GM10266 (cell line): Measurements from ENCODE around the gene EML4.
"Not testable (repeated sequence)": the region's sequence is repeated elsewhere in the genome, so short reads cannot be mapped to it uniquely, and the experiment has no call there.

Source experiments
- DNase-seq: peaks from one replicate; pipeline ENCODE4 v3.0.0; 2012; ENCODE audit errors: extremely low spot score
- TF ChIP-seq, protein P1 (sequence below): IDR thresholded peaks from 2 replicates; pipeline ENCODE4 v1.5.1; 2012; ENCODE audit warnings: mild to moderate bottlenecking, low read depth; ENCODE audit not compliant: control insufficient read depth, insufficient read depth; ENCODE audit errors: missing control alignments

Gene EML4

DNA sequence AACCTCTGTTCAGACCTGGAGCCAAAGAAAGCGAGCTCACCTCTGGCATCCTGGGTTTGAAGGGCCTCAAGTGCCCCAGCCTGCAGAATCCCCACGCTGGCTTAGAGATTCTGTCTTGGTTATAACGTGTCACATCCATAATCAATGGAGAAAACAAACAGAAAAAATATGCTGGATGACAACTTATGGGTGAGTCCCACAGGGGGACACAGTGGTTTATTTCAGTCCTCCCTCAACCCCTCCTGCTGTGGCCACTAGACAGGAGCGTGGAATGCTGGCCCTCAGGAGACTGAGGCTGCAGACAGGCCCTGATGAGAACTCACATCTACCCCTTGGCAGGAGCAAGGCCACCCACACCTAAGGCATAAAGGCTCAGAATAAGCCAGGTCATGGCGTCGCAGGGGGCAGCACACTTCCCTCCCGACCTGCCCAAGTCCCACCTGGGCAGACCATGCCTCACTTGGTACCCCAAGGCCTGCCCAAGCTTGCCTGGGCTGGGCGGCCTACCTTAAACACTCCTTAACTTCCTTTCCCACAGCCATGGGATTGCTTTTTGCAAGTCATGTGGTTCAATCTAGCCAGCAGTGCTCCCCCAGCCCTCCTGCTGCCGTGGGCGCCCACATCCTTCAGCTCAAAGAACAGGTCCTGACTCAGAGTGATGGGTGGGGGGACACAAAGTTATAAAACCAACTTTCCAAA is 171.9 kb downstream of the EML4 start:
- no peak for DNase-seq
- TF ChIP-seq, protein P1, sequence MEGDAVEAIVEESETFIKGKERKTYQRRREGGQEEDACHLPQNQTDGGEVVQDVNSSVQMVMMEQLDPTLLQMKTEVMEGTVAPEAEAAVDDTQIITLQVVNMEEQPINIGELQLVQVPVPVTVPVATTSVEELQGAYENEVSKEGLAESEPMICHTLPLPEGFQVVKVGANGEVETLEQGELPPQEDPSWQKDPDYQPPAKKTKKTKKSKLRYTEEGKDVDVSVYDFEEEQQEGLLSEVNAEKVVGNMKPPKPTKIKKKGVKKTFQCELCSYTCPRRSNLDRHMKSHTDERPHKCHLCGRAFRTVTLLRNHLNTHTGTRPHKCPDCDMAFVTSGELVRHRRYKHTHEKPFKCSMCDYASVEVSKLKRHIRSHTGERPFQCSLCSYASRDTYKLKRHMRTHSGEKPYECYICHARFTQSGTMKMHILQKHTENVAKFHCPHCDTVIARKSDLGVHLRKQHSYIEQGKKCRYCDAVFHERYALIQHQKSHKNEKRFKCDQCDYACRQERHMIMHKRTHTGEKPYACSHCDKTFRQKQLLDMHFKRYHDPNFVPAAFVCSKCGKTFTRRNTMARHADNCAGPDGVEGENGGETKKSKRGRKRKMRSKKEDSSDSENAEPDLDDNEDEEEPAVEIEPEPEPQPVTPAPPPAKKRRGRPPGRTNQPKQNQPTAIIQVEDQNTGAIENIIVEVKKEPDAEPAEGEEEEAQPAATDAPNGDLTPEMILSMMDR, result no peak

DNA sequence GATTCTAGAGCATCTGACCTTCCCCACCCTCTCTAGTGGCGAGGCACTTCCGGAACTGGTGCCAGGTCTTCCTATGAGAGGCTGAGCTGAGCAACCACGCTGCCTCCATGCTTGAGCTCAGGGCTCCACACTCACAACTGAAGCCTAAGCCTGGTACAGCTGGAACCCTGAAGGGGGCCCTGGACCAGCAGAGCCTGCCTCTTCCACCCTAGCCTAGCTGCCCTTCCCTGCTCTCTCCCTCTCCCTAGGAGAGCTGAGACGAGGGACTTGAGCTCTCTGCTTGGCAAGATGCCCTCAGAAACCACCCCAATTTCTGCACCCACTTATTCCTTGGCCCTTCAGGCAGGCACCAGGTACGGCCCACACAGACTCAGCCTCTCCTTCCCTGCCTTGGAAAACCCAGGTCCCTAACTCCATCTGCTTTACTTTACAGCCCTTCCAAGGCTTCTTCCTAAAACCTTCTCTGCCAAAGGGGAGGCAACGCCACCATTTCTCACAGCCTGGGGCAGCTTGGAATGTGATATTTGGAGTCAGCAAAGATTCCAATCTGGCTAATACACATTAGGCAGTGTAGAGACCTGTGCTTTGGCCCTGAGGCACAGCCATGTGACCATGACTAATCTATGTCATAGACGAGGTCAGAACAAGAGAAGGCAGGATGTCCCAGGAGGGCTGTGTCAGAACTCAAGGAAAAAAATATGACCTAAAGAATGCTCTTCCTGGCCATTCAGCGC is 173.1 kb downstream of the EML4 start:
- no peak for DNase-seq
- TF ChIP-seq, protein P1, result no peak

- no peak for DNase-seq
- TF ChIP-seq, protein P1, result no peak
Measured at GRCh38 chr2:42342795-42343241, 173.7 kb downstream of the EML4 start.

GRCh38 chr2:42345986-42346385 is 176.8 kb downstream of the EML4 start:
- TF ChIP-seq, protein P1, result no peak
- DNase-seq, result no peak

DNA sequence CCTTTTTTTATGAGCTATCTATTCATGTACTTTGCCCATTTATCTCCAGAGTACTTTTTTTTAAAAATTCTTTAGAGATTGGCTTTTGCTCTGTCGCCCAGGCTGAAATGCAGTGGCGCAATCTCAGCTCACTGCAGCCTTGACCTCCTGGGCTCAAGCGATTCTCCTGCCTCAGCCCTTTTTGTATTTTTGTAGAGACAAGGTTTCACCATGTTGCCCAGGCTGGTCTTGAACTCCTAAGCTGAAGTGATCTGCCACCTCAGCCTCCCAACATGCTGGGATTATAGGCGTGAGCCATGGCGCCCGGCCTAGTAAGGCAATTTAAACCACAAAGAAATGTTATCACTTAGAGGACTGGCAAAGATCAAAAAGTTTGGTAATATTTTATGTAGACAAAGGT is 177.7 kb downstream of the EML4 start:
- not testable (repeated sequence) for DNase-seq

- DNase-seq, result not testable (repeated sequence)
Measured at GRCh38 chr2:42347518-42347917, 178.4 kb downstream of the EML4 start.

DNA sequence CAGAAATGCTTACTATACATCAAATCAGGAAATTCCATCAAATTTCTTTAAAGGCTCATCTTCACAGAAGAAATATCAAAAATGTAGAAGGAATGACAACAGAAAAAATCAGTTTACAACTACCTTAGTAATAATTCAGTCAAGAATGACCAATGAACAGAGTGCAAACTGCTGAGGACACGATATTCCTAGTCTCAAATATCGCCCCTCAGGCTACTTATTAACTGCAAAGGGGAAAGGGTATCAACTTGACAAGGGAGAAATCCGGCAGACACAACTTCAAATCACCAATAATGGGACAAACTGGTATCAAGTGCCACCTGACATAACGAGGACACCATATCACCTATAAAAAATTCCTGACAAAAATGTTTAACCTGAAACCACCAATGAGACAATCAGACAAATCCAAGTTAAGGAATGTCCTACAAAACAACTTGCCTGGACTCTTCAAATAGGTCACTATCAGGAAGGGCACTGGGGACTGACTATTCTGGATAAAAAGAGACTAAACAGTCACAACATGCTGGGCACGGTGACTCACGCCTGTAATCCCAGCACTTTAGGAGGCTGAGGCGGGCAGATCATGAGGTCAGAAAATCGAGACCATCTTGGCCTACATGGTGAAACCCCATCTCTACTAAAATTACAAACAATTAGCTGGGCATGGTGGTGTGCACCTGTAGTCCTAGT is 179.1 kb downstream of the EML4 start:
- DNase-seq, result no peak
- TF ChIP-seq, protein P1, result no peak
